Measurements from ENCODE around the gene F13B.

The F13B gene

DNA sequence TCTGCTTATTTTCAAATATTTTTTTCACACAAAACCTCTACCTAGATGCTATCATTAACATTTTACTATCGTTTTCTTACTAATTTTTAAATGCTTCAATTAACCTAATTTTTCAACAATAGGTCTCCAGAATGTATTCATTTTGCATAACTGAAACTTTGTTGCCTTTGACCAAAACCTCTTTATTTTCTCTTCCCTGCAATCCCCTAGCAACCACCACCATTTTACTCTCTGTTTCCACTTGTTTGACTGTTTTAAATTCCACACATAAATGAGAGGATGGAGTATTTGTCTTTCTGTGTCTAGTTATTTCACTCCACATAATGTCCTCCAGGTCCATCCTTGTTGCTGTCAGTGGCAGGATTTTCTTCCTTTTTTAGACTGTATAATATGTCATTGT lies 9.5 kb upstream of the F13B start:
- TF ChIP-seq FOXP2 (optimal IDR thresholded peaks at IDR 0.05; ENCODE audit: borderline replicate concordance, extremely low read depth, extremely low read length, insufficient read depth), result no peak
- no peak for TF ChIP-seq POLR2AphosphoS5 (IDR thresholded peaks at IDR 0.05; ENCODE audit: low read depth, low read length)
- TF ChIP-seq TAF1 (IDR thresholded peaks at IDR 0.05; ENCODE audit: borderline replicate concordance, insufficient read depth, low read length), result no peak
- TF ChIP-seq SIN3A (IDR thresholded peaks at IDR 0.05; ENCODE audit: borderline replicate concordance, insufficient read depth, low read length), result no peak
- TF ChIP-seq, protein P1, sequence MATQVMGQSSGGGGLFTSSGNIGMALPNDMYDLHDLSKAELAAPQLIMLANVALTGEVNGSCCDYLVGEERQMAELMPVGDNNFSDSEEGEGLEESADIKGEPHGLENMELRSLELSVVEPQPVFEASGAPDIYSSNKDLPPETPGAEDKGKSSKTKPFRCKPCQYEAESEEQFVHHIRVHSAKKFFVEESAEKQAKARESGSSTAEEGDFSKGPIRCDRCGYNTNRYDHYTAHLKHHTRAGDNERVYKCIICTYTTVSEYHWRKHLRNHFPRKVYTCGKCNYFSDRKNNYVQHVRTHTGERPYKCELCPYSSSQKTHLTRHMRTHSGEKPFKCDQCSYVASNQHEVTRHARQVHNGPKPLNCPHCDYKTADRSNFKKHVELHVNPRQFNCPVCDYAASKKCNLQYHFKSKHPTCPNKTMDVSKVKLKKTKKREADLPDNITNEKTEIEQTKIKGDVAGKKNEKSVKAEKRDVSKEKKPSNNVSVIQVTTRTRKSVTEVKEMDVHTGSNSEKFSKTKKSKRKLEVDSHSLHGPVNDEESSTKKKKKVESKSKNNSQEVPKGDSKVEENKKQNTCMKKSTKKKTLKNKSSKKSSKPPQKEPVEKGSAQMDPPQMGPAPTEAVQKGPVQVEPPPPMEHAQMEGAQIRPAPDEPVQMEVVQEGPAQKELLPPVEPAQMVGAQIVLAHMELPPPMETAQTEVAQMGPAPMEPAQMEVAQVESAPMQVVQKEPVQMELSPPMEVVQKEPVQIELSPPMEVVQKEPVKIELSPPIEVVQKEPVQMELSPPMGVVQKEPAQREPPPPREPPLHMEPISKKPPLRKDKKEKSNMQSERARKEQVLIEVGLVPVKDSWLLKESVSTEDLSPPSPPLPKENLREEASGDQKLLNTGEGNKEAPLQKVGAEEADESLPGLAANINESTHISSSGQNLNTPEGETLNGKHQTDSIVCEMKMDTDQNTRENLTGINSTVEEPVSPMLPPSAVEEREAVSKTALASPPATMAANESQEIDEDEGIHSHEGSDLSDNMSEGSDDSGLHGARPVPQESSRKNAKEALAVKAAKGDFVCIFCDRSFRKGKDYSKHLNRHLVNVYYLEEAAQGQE (IDR thresholded peaks at IDR 0.05; ENCODE audit: insufficient read depth in 1 of 2, low read depth in 2 of 2, low read length in 2 of 2), result no peak

DNA sequence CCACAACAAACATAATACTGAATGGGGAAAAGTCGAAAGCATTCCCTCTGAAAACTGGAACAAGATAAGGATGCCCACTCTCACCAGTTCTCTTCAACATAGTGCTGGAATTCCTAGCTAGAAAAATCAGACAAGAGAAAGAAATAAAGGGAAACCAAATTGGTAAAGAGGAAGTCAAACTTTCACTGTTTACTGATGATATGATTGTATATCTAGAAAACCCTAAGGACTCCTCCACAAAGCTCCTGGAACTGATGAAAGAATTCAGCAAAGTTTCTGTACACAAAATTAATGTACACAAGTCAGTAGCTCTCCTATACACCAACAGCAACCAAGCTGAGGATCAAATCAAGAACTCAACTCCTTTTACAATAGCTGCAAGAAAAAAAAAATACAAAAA lies 6.9 kb upstream of the F13B start:
- TF ChIP-seq FOXP2 (optimal IDR thresholded peaks at IDR 0.05; ENCODE audit: borderline replicate concordance, extremely low read depth, extremely low read length, insufficient read depth) (no peak), POLR2AphosphoS5 (IDR thresholded peaks at IDR 0.05; ENCODE audit: low read depth, low read length) (no peak), SIN3A (IDR thresholded peaks at IDR 0.05; ENCODE audit: borderline replicate concordance, insufficient read depth, low read length) (no peak), TAF1 (IDR thresholded peaks at IDR 0.05; ENCODE audit: borderline replicate concordance, insufficient read depth, low read length) (no peak)
- TF ChIP-seq, protein P1 (IDR thresholded peaks at IDR 0.05; ENCODE audit: insufficient read depth in 1 of 2, low read depth in 2 of 2, low read length in 2 of 2), result no peak

DNA sequence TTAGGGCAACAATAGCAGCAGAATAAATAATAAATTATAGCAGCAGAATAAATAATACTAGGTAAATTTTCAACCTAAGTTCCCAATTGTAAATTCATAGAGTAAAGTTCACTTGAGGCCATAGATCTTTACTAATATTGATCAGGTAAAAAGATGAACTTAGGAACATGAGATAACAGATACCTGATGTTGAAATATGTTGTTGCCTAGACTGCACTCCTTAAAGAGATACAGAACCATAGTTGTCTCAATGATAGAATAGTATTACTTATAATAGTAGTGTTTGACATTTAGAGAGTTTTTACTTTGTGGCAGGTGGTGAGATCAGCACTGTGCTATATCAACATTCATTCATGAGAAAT lies 378 bp upstream of the F13B start:
- TF ChIP-seq POLR2AphosphoS5 (IDR thresholded peaks at IDR 0.05; ENCODE audit: low read depth, low read length), result no peak
- TF ChIP-seq TAF1 (IDR thresholded peaks at IDR 0.05; ENCODE audit: borderline replicate concordance, insufficient read depth, low read length), result no peak
- TF ChIP-seq, protein P1 (IDR thresholded peaks at IDR 0.05; ENCODE audit: insufficient read depth in 1 of 2, low read depth in 2 of 2, low read length in 2 of 2), result no peak
- TF ChIP-seq FOXP2 (optimal IDR thresholded peaks at IDR 0.05; ENCODE audit: borderline replicate concordance, extremely low read depth, extremely low read length, insufficient read depth), result no peak
- no peak for TF ChIP-seq SIN3A (IDR thresholded peaks at IDR 0.05; ENCODE audit: borderline replicate concordance, insufficient read depth, low read length)

DNA sequence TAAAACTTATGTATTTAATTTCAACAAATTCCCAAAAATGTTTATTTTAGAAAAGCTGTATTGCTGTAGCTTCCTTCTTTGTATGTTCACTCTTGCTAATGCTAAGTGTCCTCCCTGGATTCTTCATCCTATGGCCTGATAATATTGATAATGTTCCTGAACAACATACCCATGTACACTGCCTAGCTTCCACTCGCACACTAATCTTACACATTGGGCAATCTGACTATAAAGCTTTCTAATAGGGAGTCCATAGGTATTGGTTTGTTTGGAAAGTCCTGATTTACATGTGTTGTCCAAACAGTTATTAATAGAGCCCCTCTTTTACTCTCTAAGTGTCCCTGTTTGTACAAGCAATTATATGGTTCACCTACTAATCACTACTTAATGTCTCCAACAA lies 783 bp downstream of the F13B start:
- TF ChIP-seq SIN3A (IDR thresholded peaks at IDR 0.05; ENCODE audit: borderline replicate concordance, insufficient read depth, low read length), result no peak
- no peak for TF ChIP-seq FOXP2 (optimal IDR thresholded peaks at IDR 0.05; ENCODE audit: borderline replicate concordance, extremely low read depth, extremely low read length, insufficient read depth)
- TF ChIP-seq, protein P1 (IDR thresholded peaks at IDR 0.05; ENCODE audit: insufficient read depth in 1 of 2, low read depth in 2 of 2, low read length in 2 of 2), result no peak
- TF ChIP-seq TAF1 (IDR thresholded peaks at IDR 0.05; ENCODE audit: borderline replicate concordance, insufficient read depth, low read length), result no peak
- TF ChIP-seq POLR2AphosphoS5 (IDR thresholded peaks at IDR 0.05; ENCODE audit: low read depth, low read length), result no peak

DNA sequence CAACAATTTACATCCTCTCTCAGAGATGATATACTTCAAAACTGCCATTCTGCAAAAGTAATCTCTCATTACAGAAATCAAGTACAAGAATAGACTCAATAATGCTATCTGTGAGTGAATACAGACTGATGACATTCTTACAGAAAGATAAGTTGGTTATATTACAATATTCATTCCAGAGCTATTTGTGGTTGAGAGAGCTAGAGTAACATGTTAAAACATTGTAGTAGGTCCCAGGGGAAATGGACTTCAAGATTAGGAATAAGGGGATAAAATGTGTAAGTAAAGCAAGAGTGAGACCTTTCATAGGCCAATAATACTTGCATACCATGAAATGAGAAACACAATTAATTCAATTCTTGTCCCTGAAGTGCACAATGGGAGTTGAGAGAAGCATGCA lies 1.5 kb downstream of the F13B start:
- TF ChIP-seq POLR2AphosphoS5 (IDR thresholded peaks at IDR 0.05; ENCODE audit: low read depth, low read length) (no peak), TAF1 (IDR thresholded peaks at IDR 0.05; ENCODE audit: borderline replicate concordance, insufficient read depth, low read length) (no peak), SIN3A (IDR thresholded peaks at IDR 0.05; ENCODE audit: borderline replicate concordance, insufficient read depth, low read length) (no peak), FOXP2 (optimal IDR thresholded peaks at IDR 0.05; ENCODE audit: borderline replicate concordance, extremely low read depth, extremely low read length, insufficient read depth) (no peak)
- TF ChIP-seq, protein P1 (IDR thresholded peaks at IDR 0.05; ENCODE audit: insufficient read depth in 1 of 2, low read depth in 2 of 2, low read length in 2 of 2), result no peak

Measured in PFSK-1 (cell line).